ENCODE results near the gene RANBP9. TPM values are rescaled to one million over a fixed set of nuclear protein-coding genes. Genes with fewer than 3 reads are reported as not detected.
A peak's percentile ranks its signal among the peaks of the same experiment; 100 is the strongest.

The RANBP9 gene
- total RNA-seq, 4 donors from 2014 or later: 26.2 to 49.5 (median 31.3) TPM

GRCh38 chr6:13586603-13587542 is 124.8 kb downstream of the RANBP9 start:
- TF ChIP-seq CTCF (IDR thresholded peaks at IDR 0.05) (no peak), POLR2A (IDR thresholded peaks at IDR 0.05) (no peak)
- no peak overlapping the region for H3K4me3 ChIP-seq
- H3K4me1 ChIP-seq: no peaks in the 10 kb centered on the region
- H3K9me3 ChIP-seq: no peaks in the 10 kb centered on the region
- no peaks in the 10 kb centered on the region for H3K27me3 ChIP-seq
- H3K36me3 ChIP-seq: peaks cover 0 to 33% (median 0%) of the 10 kb centered on the region in 3 donors
- no peak for DNase-seq
- no peak overlapping the region for H3K27ac ChIP-seq

- DNase-seq: no peak
- H3K27ac ChIP-seq: no peak overlapping the region
- TF ChIP-seq POLR2A (IDR thresholded peaks at IDR 0.05): no peak
- TF ChIP-seq CTCF (IDR thresholded peaks at IDR 0.05): no peak
- no peaks in the 10 kb centered on the region for H3K27me3 ChIP-seq
- peaks cover 0 to 19% (median 0%) of the 10 kb centered on the region in 3 donors for H3K36me3 ChIP-seq
- H3K9me3 ChIP-seq: no peaks in the 10 kb centered on the region
- H3K4me1 ChIP-seq: no peaks in the 10 kb centered on the region
- H3K4me3 ChIP-seq: no peak overlapping the region
These were observed 129.9 kb downstream of the RANBP9 start for GRCh38 chr6:13581700-13582229.

- Histone ChIP-seq H3K4me1 (no peaks in the 10 kb centered on the region), H3K36me3 (peaks cover 0 to 19% (median 0%) of the 10 kb centered on the region in 3 donors), H3K27ac (no peak overlapping the region), H3K27me3 (no peaks in the 10 kb centered on the region), H3K9me3 (no peaks in the 10 kb centered on the region), H3K4me3 (no peak overlapping the region)
- no peak for DNase-seq
- TF ChIP-seq CTCF (IDR thresholded peaks at IDR 0.05): no peak
- TF ChIP-seq POLR2A (IDR thresholded peaks at IDR 0.05): no peak
These were observed 131.7 kb downstream of the RANBP9 start for GRCh38 chr6:13579911-13580310.

GRCh38 chr6:13577926-13578325 is 133.7 kb downstream of the RANBP9 start:
- no peaks in the 10 kb centered on the region for H3K9me3 ChIP-seq
- H3K4me3 ChIP-seq: no peak overlapping the region
- H3K4me1 ChIP-seq: peaks cover 0 to 6% (median 2%) of the 10 kb centered on the region in 4 donors
- H3K27ac ChIP-seq: no peak overlapping the region
- peaks cover 0 to 9% (median 0%) of the 10 kb centered on the region in 3 donors for H3K36me3 ChIP-seq
- no peak for DNase-seq
- TF ChIP-seq CTCF (IDR thresholded peaks at IDR 0.05): no peak
- no peak for TF ChIP-seq POLR2A (IDR thresholded peaks at IDR 0.05)
- H3K27me3 ChIP-seq: no peaks in the 10 kb centered on the region

GRCh38 chr6:13576017-13576416 is 135.6 kb downstream of the RANBP9 start:
- Histone ChIP-seq H3K27me3 (no peaks in the 10 kb centered on the region), H3K36me3 (peaks cover 0 to 9% (median 0%) of the 10 kb centered on the region in 3 donors), H3K4me3 (no peak overlapping the region), H3K9me3 (no peaks in the 10 kb centered on the region), H3K4me1 (peaks cover 0 to 6% (median 2%) of the 10 kb centered on the region in 4 donors), H3K27ac (peak overlapping the region in 1 of 4 donors; percentile 57)
- no peak for DNase-seq
- TF ChIP-seq CTCF (IDR thresholded peaks at IDR 0.05): no peak
- TF ChIP-seq POLR2A (IDR thresholded peaks at IDR 0.05): no peak
